GM19452 (cell line): ENCODE results near the gene CSNK1D.

ENCODE experiments used
- ATAC-seq: cut with Tn5 transposase; IDR thresholded peaks from one replicate; pipeline ENCODE4 v1.9.1; 2021; ENCODE audit not compliant: unreplicated experiment

CSNK1D gene

DNA sequence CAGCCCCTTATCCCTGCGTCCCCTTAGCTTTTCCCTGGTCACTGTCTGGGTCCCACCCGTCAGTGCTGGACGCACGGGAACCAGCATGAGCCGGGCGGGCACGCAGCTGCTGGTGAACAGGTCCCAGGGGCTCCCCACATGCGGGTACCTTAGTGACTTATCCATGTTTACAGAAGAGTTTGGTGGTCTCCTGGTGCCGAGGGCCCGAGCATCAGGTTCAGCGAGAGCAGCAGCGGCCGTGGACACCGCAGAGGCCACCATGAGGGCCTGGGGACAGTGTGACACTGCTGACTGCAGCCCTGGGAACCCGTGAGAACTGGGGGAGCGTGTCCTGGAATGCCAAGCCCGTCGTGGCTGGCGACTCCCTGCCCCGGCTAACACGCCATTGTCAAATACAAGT, 37.4 kb upstream of the CSNK1D start:
- ATAC-seq: no peak

DNA sequence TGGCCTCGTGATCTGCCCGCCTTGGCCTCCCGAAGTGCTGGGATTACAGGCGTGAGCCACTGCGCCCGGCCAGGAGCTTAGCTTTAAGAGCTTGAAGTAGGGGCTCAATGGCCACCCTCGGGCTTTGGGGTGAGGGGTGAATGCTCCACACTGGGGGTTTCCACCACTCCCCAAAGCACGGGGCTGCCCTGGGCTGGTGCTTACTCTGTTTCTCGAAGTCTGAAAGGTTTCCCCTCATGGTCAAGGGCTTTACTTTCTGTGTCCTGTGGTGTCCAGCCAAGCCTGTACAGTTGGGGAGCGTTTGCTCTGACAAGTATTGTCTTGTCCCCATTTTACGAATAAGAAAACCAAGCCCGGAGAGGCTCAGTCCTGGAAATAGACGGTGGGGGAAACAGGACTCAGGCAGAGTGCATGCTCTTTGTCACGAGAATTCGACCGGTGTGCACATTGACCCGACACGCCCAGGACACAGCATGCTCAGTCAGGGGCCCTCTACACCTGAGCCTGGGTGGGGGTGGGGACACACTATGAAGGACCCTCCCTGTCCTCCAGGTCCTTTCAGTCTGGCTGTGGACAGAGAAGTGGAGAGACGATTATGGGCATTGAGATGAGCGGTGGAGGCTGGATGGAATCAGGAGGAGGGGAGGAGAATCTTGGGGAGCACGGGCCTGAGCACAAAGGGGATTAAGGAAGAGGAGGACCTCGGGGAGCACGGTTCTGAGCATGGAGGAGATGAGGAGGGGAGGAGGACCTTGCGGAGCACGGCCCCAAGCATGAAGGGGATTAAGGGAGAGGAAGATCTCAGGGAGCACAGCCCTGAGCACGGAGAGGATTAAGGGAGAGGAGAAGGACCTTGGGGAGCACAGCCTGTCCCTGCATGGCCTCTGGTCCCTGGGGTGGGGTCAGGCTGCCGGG, 36.4 kb upstream of the CSNK1D start:
- ATAC-seq: no peak

DNA sequence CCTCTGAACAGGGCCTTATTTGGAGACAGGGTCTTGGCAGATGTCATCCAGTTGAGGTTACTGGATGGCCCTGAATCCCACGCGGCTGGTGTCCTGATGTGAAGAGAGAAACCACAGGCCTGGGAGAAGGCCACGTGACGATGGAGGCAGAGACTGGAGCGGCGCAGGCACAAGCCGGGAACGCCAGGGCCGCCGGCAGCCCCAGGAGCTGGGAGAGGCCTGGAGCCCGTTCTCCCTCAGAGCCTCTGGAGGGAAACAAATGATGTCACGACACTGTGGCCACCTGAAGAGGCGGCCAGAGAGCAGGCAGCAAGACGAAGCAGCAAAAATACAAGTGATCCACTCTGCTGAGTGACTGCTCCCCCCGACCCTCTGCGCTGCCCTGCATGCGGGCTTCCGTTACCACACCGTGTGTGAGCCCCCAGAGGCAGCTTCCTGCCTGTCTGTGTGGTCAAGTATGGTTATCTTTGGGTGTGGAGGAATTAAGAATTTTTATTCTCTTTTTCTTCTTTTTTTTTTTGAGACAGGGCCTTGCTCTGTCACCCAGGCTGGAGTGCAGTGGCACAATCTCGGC, 32.3 kb upstream of the CSNK1D start:
- ATAC-seq: no peak

DNA sequence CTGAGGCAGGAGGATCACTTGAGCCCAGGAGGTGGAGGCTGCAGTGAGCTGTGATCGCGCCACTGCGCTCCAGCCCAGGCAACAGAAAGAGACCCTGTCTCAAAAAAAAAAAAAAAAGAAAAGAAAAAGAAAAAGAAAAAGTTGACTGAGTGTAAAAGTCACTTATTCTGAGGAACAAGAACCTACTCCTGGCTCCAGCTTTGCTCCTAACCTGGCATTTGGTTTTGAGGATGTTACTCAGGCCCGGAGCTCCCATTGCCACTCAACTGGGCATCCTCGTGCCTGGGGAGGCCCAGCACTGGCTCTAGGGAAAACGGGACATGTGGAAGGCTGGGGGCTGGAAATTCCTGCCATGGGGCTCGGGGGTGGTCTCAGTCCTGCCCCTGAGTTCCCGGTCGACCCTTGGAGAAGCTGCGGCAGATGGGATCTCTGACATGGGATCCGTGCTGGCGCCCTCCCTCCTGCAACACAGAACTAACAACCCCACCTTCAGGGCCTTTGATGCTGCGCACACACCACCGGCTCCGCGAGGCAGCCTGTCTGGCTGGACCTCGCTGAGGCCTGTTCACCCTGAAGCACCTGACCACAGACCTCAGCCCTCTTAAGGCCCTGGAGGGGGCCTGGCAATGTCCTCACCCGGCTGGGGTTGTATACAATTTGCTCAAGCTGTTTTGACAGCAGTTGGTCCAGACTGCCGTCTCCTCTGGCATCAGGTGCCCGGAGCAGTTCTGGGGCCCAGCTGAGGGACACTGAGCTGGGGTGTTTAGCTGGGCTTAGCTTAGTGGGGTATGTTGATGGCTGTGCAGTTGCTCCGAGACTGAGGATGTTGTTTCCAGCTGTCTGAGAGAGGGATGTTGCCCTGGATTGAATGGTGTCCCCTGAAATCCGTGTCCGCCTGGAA, 31.6 kb upstream of the CSNK1D start:
- ATAC-seq: no peak

DNA sequence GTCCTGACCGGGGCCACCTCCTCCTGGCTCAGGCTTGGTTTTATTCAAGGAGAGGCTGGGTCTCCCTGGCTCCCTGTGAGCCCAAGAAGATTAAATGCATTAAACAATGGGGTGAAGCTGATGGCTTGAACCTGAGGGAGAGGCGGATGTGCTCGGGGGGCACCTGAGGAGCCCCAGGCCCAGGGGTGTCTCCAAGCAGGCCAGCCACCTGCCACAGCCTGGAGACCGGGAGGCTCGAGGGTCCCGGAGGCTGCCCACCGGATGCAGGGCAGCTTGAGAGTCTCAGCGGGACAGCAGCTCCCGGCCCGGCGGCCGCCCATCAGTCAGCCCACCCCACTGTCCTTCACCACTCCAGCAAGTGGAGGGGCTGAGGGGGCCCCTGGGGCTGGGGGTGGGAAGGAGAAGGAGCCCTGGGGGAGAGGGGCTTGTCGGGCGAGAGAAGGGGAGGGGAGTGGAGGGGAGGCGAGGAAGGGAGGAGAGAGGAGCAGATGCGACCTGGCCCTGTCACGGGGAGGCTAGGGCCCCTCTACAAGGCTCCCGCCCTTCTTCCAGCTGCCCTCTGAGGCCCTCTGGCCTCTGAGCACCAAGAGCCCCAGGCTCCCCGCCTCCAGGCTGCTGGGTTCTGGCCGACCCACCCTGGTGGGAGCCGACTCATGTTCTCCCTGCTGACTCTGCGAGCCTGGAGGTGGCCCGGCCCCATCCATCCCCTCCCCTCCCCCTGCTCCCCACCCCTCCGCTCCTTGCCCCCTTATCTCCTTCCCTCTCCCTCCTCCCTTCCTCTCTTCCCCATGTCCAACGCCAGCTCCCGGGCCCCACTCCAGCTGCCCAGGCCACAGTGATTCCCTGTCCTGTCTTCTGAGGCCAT, 30.7 kb upstream of the CSNK1D start:
- ATAC-seq: no peak

DNA sequence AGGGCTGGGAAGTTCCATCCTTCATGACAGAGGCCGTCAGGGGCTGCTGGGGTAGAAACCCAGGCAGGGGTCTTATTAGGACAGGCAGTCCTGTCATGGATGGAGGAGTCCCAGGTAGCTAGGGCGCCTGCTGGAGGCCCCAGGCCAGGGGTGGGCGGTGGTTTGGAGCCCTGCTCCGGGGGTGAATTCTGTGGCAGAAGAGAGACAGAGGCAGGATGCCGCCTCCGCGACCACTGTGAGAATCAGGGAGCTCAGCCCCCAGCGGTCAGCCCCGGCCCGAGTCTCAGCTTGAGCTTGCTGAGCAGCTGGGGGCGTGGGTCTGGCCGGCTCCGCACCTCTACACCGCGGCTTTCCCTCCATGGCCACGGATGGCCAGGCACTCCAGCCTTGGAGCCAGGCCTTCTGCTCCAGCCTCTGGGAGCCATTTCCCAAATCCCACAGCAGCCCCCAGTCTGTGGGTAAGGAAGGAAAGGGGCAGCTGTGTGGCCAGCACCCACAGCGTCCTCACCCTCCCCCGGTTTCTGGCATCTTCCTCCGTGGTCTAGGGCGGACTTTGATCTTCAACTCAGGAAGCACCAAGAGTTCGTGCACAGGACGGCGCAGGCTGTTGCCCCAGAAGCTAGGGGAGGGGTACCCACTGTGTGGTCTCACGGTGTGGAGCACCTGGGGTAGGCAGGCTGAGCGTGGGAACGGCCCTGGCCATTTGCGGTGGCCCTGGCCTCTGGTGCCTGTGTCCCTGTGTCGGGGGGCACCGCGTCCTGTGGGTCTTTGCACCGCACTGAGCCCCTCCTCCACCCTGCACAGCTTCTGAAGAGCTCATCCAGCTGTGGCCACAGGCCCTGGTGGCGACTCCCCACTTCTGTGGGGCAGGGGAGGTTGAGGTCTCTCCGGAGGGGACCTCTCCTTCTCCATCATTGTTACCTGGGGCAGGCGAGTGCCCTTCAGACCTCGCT, 29.8 kb upstream of the CSNK1D start:
- no peak for ATAC-seq

DNA sequence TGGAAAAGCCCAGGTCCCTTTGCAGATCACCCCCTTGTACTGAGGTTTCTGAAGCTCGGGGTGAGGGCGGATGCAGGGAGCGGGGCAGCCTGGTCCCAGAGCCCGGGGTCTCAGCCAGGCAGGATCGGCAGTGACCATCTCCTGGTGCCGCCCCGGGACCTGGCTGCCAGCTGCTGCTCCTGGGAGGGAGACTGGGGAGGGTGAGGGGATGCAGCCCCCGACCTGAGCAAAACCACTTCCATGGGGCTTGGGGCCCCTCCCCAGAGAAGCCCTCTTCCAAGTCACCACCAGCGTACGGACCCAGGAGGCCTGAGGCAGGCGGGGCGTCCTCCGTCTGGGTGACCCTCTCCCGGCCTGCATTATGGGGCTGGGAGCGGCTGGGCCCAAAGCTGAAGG, 29.1 kb upstream of the CSNK1D start:
- no peak for ATAC-seq

DNA sequence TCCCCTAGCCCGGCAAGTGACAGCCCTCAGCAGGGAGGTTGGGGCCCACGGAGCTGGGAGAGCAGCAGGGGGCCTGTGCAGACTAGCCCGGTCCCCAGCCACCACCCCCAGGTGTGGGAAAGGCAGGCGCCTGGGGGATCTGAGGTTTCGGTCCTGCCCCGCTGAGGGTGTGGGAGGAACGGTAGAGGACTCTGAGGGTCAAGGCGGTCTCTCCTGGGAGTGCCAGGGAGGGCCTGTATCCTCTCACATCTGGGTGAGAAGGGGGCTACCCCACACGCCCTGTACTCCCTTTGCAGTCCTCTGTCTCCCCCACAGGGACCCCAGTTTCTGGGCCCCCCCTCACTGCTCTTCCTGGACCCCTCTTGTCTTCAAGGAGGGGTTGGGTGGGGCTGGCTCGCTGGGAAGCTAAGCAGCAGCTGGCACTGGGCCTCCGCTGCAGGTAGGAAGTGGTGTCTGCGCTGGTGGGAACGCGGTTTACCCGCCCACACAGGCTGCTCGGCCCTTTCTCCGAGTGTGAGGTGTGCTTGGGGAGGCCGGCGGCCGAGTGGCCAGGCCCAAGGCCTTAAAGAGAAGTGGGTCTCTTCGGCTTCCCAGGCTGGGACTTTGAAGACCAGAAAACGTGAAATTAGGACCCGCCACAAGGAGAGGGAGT, 28.5 kb upstream of the CSNK1D start:
- ATAC-seq: no peak

DNA sequence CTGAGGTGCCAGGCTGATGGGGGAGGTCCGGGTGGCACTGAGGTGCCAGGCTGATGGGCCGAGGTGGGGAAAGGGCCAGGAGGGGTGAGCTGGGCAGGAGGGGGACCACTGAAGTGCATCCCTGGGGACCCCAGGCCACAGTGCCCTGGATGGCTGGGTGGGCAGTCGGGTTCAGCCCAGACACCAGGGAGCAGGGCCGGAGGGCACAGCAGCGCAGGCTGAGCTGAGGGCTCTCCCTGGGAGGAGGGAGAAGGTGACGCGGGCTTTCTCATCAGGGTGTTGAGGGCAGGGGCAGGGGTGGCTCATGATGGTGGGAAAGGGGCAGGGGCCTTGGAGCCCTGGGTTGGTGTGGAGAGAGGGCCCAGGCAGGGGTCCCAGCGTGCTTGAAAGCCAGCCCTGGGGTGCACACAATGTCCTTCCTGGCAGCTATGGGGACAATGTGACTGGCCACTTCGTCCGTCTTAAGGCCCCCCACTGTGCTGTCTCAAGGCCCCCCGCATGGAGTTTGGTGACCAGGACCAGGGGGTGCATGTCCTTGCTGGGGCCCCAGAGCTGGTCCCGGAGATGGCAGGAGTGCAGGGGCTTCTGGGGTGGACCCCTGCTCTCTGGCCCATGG, 27.9 kb upstream of the CSNK1D start:
- ATAC-seq: no peak

DNA sequence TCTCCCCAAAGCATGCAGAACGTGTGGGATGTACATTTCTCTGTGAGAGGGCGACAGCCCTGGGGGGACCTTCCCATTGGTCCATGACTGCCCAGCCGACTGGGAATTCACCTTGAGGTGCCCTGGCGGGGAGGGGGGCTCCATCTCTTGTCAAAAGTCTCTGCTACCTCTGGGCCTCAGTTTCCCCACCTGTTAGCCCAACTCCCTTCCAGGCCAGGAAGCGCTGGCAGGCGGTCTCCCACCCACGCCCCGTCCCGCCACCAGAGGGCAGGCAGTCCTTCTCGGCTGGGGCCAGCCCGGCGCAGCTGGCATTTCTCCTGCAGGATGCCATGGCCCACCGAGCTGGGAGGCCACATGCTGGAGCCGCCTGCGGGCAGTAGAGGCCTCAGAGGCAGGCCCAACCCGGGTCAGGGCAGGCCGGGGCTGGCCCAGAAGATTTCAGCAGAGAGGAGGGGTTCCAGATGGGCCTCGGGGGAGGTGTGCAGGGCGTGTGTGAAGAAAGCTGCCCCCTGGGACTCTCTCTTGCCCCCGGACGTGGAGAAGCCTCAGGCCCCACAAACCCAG, 27.3 kb upstream of the CSNK1D start:
- ATAC-seq: no peak

DNA sequence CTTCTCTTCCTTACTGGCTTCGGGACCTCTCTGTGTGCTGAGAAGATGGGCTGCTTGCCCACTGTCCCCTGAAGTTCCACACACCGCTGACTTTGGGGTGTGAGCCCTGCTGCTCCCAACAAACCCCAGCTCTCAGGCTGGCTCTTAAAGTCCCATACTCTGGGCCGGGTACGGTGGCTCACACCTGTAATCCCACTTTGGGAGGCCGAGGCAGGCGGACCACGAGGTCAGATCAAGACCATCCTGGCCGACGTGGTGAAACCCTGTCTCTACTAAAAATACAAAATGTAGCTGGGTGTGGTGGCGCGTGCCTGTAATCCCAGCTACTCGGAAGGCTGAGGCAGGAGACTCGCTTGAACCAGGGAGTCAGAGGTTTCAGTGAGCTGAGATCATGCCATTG, 26.7 kb upstream of the CSNK1D start:
- ATAC-seq: no peak

DNA sequence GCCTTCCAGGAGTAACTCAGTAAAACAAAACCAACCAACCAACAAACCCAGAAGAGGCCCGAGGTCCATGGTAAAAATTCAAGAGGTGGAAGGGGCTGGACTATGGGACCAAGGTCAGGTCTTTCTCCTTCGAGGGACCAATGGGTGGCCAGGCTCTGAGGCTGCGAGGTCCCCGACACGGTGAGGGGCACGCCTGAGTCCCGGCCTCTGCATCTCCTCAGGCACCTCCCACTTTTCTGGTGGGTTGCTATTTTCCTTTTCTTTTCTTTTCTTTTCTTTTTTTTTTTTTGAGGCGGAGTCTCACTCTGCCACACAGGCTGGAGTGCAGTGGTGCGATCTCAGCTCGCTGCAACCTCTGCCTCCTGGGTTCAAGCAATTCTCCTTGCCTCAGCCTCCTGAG, 26.0 kb upstream of the CSNK1D start:
- no peak for ATAC-seq

DNA sequence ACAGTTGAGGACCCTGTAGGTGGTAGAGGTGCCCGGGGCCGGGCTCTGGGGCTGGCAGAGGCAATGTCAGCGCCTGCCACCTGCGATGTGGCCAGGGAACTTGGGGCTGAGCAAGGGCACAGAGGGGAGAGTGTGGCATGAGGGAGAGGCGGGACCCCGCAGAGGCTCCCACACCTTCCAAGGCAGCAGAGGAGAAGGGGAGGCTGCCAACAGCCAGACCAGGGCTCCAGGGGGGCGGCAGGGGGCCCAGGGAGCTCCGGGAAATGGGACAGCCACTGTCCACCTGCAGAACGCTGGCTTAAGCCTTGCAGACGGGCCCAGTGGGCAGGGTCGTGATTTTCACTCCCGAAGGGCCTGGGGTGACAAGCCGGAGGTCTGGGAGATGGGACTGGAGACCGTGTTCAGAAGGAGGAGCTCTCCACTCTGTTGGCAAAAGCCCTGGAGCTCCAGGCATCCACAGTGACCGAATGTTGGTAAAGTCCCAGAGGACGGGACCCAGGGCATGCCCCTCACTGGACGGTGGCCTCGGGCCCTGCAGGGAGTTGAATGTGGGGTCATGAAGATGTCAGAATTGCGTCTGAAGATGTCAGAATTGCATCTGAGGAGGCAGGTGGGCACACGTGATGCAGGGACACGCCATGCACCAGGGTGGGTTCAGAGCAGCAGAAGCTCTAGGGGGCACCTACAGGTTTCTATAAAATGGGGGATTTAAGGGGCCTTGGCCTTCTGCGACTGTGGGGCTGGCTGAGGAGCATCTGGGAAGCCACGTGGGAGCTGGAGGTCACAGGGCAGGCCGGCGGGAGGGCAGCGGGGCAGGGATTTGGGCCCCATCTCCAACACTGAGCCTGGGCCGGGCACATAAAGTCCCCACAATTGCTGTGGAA, 25.3 kb upstream of the CSNK1D start:
- no peak for ATAC-seq

DNA sequence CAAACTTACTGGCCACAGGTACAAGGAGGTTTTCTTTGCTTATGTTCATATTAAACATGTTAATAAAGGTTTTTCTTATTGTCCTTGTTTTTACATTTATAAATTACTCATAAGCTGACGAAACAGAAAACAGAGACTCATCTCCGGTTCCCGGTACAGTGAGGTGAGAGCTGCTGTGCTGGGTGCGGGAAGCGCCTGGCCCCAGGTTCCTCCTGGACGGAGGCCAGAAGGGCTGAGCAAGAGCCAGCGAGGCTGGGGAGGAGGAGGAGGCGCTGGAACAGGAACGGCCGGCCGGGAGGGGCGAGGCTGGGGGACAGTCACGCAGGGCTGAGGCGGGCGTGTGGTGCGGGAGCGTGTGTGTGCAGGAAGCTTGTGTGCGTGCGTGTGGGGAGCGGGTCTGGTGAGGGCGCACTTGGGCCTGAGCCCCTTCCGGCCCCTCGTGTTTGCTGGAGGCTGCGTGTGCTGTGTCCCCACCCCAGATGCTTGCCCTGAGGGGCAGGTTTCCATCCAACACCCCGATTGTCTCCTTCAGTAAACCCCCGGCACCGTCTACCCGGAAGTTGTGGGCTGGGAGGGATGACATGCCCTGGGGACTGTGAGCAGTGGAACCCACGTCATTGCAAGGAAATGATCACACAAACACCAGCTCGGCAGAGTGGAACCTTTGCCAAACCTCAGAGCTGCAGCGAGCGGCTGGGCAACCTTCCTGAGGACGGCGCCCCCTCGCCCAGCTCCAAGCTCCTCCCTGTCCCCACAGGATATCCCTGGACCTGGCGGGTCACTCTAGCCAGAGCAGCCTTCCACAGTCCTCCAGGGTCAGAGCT, 24.4 kb upstream of the CSNK1D start:
- peak; percentile 49 for ATAC-seq

DNA sequence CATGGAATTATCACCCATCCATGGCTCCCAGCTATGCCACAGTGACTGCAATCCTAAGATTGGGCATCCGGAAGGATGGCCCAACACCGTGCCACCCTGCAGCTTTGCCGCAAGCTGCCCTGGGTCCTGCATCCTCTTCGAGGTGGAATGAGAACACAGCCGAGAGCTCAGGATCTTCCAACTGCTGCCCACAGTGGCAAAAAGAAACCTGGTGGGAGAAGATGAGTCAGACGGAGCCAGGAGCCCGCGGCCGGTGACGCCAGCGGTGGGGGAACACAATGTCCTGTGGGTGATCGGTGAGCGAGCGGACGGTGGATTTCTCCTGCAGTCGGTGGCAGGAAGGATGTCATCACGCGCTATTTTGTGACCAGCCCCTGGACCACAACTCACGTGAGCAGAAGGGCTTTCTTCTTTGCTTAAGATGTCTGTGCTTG, 23.8 kb upstream of the CSNK1D start:
- ATAC-seq: peak; percentile 21

DNA sequence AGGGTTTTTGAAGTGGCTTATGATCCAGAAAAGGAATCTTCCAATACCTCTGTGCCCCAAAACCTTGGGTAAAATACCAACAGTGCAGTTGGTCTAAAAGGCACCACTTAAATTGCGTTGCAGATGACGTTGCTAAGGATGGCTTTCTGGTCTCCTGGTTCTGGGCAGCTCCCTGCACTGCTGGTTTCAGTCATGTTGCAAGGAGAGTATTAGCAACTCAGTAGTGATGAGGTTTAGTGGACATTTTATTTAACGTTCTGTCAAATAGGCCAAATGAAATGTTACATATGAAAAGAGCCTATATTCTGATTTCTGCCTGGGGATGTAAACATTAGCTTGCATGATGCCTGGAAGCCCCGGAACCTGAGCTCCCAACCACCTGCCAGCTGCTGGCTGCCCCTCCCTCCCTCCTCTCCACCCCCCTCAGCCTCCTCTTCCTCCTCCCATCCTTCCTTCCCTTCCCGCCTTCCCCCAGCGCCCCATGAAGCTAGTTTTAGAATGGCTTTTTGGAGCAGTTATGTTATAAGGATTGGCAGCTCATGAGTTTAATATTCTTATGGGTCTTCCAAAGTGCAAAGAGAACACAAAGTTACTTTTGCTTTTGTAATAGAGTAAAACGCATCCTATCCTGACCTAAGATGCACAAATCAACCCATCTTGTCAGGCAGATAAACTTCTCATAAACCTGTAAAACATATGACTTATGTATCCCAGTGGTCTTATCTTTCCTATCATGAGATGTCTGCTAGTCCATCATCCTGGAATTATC, 23.2 kb upstream of the CSNK1D start:
- no peak for ATAC-seq
